NCI-H2227 treated with DMSO at 0.1 percent for 48 hours (cell line): ENCODE data around the gene SMOC1.

Source experiments
- DNase-seq: peaks from one replicate; lab custom pipeline; 2025; lab: John Stamatoyannopoulos, UW

Gene SMOC1

DNA sequence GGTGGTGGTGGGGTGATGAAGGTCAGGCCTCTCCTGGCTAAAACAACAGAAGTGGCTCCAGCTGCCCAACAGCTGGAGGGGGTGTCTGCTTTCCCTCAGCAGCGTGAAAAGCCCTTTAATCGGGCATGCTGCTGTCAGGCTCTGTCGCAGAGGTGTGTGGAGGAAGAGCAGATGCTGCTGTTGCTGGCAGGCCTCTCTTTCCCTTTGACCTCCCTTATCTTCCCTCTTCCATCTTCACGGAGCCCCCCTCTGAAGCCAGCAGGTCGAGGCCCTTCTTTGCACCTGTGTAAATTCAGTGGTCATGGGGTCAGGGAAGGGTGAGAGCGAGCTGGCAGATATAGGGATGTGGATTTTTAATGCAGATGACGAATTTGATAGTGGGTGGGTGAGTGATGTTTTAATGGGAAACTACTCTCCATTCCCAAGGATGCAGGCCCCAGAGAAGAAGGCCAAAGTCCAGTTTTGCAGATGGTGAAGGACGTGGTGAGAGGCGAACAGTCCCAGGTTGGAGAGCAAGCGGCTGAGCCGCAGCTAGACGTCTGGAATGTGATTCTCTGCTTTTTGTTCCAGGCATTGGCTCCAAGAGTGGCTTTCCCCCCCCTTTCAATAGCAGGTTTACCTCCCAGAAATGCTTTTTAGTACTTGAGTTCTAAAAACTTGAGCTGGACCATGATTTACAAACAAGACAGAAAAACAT, 64.0 kb downstream of the SMOC1 start:
- no peak for DNase-seq

DNA sequence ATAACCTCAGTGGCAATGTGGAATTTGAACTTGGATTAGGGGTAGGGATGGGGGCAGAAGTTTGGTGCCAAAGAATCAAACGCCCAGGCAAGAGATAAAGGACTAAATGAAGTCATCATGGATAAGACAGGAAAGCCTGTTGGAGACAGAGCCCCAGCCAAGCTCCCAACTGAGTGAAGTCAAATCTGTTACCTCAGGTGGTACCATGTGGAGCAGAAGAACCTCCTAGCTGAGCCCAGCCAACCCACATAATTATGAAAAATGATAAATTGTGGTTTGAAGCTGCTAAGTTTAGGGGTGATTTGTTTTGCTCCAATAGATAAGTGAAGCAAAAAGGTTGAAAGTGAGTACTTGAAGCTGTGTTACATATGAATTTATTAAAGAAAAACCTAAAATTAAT, 66.1 kb downstream of the SMOC1 start:
- DNase-seq, result no peak

DNA sequence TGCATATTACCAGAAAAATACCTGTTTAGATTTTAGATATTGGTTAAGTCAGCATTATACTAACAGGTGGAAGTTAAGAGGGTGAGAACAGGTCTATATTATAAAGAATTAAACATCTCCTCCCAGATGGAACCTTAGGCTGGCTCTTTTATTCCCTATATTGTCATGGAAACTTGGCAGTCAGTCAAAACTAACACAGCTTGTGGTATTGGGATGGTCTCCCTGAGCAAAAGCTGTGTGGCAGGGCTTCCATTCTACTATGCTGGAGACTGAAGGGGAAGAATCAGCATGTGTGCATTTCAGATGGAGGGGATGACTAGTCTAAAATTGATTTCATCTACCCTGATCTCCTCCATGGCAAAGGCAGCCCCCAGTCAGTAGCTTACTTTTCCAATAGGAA, 66.7 kb downstream of the SMOC1 start:
- DNase-seq, result no peak

DNA sequence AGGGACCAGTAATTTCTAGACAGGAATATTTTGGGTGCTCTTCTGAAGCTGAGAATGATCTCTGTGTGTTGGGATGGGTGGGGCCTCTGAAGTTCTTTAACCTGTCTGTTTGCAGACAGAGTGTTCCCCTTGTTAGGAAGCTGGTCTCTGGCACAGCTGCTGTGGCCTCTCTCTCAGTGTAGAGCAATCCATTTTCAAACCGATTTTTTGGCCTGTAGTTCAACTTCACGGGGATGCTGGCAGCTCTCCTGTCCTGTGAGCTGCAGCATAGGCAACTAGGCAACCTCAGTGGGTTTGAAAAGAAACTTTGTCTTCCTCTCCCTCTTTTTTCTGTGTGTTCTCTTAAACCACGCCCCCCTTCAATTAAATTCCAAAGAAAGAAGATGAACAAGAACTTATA, 69.1 kb downstream of the SMOC1 start:
- no peak for DNase-seq

DNA sequence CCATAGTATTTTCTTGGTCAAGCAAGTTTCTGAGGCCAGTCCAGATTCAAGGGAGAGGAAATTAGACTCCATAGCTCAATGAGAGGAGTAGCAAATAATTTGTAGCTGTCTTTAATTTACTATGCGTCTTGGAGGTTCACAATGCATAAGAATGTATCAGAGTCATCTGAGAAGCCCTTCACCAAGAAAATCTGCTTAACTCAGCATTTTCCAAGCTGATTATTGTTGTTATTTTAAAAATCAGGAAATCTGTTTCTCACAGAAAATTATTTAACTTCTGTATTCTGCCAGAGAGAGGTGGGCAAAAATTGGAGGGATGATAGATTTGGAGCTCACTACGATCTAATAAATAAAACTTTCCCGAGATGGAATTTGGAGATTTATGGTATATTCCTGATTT, 72.0 kb downstream of the SMOC1 start:
- DNase-seq, result no peak

DNA sequence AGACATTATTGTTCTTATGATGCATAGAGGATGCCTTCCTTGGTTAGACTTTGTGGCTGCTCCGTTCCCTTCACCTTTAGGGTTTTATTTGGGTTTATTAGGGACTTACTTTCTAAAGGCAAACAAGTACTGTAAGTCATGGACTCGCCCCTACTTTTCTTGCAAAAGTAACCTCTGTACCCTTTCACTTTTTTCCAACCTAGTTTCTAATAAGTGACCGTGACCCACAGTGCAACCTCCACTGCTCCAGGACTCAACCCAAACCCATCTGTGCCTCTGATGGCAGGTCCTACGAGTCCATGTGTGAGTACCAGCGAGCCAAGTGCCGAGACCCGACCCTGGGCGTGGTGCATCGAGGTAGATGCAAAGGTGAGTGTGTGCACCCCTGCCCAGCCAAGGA, 72.7 kb downstream of the SMOC1 start:
- DNase-seq, result no peak

DNA sequence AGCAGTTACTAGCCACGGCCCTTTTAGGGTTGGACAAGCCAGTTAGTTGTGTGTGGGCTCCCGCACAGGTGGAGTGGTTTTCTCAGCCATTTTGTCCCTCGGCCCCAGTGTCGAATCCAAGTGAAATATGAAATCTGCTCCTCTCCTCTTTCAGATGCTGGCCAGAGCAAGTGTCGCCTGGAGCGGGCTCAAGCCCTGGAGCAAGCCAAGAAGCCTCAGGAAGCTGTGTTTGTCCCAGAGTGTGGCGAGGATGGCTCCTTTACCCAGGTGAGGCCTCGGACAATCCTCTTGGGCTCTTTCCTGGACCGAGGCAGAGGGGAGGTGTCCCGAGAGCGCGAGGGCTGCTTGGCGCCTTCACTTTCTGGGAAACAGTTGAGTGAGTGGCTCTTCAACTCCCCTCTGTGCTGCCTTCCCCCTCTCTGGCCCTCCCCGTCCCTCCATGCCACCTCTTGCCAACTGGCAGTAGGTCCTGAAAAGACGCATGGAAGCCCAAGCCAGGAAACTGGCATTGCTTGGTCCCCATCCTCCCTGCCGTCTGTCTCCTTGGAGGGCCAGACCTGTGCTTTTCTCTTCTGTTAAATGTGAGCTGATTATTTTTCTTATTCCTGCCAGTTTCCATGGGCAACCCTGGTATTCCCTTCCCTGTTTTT, 74.2 kb downstream of the SMOC1 start:
- DNase-seq, result no peak

DNA sequence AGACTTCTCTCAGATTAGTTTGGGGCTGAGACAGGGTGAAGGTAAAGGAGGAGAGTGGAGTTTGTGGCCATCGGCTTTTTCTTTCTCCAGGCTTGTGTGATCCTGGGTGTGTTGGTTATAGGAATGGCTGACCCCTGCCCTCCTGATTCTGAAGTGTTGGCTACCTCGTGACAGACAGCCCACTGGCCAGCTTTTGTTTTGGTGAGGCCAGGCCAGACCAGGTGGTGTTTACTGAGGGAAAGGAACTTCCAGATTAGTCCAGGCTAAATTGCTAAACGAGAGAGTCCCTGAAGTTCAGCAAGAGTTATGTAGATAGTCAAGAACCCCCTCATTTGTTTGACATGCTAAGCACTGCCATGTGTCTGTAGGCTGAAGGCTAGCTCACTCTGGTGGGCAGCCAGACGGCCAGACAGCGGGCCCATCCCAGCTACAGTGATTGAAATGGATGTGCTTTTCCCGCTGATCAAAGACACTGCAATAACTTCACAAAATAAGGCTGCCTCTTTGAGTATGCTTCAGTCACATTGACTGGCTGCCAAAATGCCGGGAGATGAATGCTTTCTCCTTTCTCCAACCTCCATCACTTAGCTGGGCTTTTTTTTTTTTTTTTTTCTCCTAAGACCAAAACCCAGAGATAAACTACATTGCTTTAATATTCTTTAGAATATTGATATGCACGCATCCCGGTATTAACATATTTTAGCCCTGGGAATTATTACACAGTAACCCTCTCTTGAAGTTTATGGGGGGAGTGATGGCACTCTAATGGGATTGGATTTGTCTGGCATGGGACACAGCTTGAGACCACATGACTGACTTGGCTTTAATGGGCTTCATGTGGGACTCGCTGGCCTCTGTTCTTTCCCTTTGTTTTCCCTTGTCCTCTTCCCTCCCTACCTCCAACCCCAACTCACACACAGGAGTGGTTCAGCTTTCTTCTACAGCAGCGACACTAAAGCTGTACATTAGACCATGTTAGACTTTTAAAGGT, 76.9 kb downstream of the SMOC1 start:
- no peak for DNase-seq

DNA sequence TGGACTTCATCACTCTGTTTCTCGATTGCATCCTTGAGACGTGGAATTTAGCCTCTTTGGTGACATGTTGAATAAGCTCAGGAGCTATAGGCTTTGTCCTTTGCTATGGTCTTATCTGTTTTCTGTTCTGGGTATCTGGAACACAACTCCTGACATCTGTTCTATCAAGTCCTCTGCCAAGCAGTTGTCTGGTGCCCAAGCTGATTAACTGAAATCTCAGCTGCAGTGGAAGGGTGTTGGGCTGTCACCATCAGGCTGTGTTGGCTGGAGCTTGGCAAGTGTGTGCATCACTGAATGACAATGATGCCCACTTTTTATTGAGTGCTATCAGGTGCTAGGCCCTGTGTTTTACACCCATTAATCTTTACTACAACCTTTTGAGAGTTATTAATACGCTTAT, 77.8 kb downstream of the SMOC1 start:
- DNase-seq, result no peak

DNA sequence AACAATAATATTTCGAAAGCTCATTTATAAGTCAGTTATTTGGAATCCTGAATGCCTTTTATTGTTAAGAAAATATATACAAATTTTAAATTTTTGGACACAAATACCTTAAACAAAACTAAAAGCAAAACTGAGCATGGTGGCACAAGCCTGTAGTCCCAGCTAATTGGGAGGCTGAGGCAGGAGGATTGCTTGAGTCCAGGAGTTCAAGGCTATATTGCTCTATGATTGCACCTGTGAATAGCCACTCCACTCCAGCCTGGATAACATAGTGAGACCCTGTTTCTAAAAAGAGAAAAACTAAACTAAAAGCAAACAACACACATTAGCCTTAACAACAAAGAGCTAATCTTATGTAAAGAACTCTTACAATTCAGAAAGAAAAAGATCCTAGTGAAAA, 78.8 kb downstream of the SMOC1 start:
- DNase-seq, result no peak

DNA sequence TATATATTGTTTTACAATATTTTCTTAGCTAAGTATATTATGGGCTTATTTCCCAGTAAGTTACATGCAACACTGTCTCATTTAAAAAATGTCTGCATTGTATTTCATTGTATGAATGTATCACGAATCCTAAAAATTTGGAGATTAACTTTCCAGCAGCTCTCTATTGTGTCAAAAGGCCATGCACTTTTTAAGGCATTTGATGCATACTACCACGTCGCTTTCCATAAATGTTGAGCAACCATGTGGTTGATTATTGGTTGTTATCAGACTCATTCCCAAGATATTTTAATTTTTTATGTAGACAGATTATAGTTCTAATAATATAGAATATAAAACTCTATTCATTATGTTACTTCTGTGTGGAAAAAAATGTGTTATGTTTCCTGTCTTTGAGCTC, 79.9 kb downstream of the SMOC1 start:
- no peak for DNase-seq

DNA sequence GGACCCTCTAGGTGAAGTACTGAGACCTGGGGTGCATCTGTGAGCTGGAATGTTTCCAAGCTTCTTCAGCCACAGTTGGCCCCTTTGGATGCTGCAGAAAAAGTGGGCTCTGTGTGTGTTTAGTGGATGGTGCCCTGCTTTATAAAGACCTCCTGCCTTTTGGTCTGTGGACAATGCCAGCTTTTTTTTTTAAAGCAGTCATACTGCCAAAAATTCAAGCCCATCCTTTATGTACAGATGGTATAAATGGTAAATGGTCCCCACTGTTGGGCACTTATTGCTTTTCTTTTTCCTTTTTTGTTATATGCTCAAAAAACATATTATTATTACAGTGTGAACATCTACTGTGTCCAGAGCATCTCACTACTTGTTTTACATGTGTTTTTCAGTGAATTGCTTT, 81.1 kb downstream of the SMOC1 start:
- DNase-seq, result no peak

DNA sequence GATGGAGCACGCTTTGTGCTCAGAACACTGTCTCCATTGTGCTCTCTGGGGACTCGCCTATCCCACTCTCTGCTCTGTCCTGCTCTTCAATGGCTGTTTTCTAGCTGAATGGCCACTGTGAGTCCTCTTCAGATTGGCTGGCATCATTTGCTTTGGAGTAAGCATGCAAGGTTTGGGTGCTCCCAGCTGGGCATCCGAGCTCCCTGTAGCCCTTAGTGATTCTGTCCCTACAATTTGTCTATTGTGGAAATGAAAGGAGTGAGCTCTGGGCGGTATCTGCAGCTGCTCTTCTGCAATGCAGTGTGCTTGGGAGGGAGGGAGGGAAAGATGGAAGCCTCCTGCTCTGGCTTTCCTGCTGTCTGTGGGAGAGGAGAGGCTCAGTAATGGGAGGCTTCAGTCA, 84.8 kb downstream of the SMOC1 start:
- DNase-seq, result no peak

DNA sequence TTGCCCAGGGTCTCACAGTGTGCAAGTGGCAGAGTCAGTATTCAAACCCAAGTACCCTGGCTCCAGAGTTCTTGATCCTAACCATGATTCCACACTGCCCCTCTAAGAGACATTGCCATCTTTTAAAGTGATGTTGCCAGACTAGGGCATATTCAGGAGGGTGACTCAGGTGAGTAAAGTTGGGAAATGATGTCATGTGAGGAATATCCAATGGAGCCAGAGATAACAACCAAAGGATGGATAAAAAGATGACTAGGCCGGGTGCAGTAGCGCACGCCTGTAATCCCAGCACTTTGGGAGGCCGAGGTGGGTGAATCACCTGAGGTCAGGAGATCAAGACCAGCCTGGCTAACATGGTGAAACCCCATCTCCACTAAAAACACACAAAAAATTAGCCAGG, 85.6 kb downstream of the SMOC1 start:
- no peak for DNase-seq

DNA sequence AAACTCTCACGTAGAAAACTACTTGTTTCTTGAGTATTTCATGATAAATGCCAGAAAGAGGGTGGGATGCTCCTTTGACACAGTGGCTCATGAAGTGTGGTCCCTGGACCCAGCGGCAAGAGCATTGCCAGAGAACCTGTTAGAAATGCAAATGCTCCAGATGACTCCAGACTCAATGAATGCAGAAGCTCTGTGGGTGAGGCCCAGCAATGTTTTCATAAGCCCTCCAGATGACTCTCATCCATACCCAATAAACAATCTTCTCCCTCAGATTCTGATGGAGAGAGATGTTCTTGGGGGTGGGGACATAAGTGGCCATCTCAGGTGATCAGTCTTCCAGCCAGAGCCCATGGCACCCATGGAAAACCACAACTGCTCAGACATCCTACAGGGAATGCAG, 88.9 kb downstream of the SMOC1 start:
- DNase-seq, result no peak

DNA sequence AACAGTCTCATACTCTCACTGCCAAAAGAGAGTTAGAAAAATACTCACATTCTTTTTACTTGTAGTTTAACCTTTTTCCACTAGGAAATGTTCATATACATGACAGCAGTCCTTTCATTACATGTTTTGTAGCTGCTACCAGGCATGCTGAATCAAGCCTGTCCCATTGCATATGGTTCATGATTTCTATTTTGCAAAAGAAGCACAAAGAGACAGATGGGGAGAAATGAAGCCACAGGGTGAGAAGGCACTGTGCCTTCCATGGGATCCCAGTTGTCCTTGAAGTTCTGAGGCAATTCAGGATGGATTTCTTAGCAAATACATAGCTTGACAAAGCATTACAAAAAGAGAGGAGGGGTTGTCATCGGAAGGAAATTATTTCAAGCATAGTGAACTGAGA, 89.5 kb downstream of the SMOC1 start:
- no peak for DNase-seq

DNA sequence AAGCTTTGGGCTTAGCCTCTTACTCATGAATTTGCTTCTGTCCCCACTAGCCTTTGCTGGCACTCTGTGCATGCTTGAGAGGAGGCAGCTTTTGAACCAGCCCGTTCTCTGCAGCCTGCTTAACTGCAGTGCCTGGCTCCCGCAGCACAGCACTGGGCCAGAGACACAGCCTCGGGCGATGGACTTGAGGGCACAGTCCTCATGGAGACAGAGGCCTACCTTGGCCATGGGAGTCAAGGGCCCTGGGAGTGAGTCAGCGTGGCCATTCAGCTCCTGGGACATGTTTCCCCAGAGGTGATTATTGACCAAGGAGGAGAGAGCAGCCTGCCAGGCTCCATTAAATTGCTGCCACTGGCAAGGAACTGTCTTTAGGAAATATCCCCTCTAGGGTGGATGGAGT, 93.5 kb downstream of the SMOC1 start:
- no peak for DNase-seq

DNA sequence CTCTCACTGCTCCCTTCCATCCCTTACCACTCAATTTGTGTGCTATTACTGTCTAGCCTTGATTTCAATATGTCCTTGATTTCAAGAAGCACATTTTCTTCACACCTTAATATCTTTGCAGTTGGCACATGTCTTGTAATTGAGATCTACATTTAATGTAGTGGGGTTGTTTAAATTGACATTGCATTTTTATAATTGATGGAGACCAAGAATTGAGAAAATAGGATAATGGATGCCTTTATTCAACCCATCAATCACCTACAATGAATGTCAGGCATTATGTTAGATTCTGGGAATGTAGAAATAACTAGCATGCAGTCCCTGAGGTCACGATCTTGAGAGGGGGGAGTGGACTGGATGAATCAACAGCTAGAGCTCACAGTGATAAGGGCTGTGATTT, 94.6 kb downstream of the SMOC1 start:
- DNase-seq, result peak; percentile 98

DNA sequence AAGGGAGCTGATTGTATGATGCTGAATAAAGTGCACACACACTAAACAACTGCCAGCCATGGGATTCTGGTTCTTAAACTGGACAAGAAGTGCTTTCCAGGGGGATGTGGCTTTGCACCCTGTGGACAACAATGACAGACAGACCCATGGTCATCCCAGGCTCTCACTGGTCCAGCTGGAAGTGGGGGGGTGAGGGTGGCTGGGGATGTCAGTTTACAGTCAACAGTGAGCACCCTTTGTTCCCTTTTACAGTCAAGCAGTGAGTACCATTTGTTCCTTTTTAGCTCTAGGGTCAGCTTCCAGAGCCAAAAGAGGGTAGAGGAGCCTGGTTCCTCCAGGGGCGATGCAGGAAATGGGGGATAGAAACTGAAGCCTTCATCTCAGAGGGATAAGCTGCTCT, 100.7 kb downstream of the SMOC1 start:
- DNase-seq, result no peak

DNA sequence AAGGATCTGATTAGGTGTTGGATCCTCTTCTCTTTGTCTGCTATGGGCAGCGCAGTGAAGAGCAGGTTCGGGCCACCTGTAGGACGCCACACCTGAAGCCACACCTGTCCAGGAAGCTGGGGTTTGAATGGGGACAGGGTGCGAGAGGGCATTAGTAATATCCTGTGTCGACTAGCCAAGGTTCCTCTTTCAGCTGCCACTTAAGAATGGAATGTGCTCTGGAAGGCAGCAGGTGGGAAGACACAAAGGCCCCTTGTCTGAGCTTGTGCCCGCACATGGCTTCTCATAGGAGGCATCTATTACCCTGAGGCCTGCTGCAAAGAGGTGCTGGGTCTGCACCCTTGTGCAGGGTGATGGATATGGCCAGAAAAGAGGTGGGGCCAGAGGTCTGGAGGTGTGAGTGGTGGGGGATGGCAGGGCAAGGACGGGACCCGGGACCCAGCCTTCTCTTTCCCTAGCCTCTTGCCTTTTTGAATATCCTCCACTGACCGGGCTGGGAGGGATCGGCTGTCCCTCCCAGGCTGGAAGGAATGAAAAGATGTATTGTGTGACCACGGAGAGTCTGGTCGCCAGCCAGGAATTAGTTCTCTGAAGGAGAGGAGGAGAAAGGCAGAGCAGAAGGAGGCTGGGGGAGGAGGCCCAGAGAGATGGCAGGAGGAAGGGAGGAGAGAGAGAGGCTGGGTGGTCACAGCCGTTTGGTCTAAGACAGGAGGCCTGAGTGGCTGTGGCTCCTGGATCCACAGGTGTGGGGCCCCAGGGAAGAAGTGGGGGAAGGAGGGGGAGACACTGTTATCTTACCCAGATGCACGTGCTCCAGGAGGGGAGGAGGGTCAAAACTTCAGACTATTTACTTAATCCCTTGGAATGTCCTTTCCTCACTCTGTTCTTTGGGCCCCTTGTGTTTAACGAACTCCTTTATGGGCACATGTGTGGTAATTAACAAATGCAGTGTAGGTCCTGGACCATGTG, 101.5 kb downstream of the SMOC1 start:
- DNase-seq, result no peak

DNA sequence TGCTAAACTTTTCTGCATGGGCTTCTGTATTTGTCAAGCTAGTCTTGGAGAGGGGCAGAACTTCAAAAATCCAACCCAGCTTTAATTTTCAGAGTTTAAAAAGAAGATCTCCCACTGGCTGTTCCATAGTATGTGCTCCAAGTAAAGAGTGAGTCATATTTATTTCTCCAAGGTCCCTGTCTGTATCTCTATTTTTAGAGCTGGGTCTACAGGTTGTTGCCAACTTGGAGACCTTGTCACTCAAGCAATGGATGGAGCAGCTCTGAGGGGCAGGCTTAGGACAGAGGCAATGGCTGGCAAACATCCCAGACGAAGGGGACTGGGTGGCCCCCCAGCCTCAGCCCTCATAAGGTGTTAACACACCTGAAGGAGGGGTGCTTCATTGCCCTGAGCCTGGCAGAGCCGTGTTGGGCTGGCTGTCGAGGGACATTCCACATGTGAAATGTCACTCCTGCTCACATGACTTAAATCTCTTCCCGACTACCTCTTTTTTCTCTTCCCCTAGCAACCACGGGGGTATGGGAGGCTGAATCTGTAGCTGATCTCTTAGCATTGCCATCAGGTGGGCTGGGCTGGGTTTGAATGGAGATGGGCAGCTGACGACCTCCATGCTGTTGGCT, 103.1 kb downstream of the SMOC1 start:
- DNase-seq, result no peak
